IMR-90 (cell line): Measurements from ENCODE around the gene HTT. TPM values are rescaled to one million over a fixed set of nuclear protein-coding genes. Genes with fewer than 3 reads are reported as not detected.

Experiments
- ATAC-seq: fragments of 200-7000 bp; cut with Tn5 transposase; 2 replicates; pipeline ENCODE4 v1.9.1; 2020; ENCODE audit warnings: low read depth, mild to moderate bottlenecking, moderate library complexity
- BruUV-seq: library from RNA; stranded (reverse); fragments of 400-500 nt; replicated peaks from 2 replicates; lab custom pipeline; 2021; lab: Mats Ljungman, UMichigan
- CTCF ChIA-PET: fragments of 300-600 bp; formaldehyde crosslinking; extraction: SDS; loops from one replicate; lab custom pipeline; 2021; ENCODE audit warnings: antibody characterized with exemption; lab: Yijun Ruan, JAX
- POLR2A ChIA-PET: fragments of 300-600 bp; sonication (Branson Sonifier 250); formaldehyde crosslinking; loops from one replicate; lab custom pipeline; 2022; ENCODE audit warnings: antibody characterized with exemption; ENCODE audit not compliant: unreplicated experiment; lab: Charles Lee
- DNase-seq: peaks from one replicate; pipeline ENCODE4 v3.0.0; 2013
- H2AFZ ChIP-seq: replicated peaks from 2 replicates; pipeline ENCODE3; 2013; ENCODE audit warnings: low read length, mild to moderate bottlenecking; ENCODE audit not compliant: poor library complexity
- H2AK5ac ChIP-seq: 2 replicates; pipeline ENCODE4 v1.6.1; 2013; ENCODE audit warnings: low read depth, low read length, inconsistent platforms
- H2AK9ac ChIP-seq: replicated peaks from 2 replicates; pipeline ENCODE3; 2013; ENCODE audit warnings: mild to moderate bottlenecking, low read depth, low read length, moderate library complexity; ENCODE audit not compliant: poor library complexity
- H2BK120ac ChIP-seq: 2 replicates; pipeline ENCODE4 v1.6.1; 2013; ENCODE audit warnings: low read depth, low read length, inconsistent platforms
- H2BK15ac ChIP-seq: 3 replicates; pipeline ENCODE4 v1.6.1; 2013; ENCODE audit warnings: low read depth, low read length, inconsistent platforms
- H2BK20ac ChIP-seq: 2 replicates; pipeline ENCODE4 v1.6.1; 2013; ENCODE audit warnings: low read depth, mild to moderate bottlenecking, inconsistent platforms, low read length, moderate library complexity
- H2BK5ac ChIP-seq: 2 replicates; pipeline ENCODE4 v1.6.1; 2013; ENCODE audit warnings: mild to moderate bottlenecking, low read depth, low read length, inconsistent platforms; ENCODE audit not compliant: poor library complexity, severe bottlenecking
- H3K14ac ChIP-seq: replicated peaks from 2 replicates; pipeline ENCODE4 v1.6.1; 2013; ENCODE audit warnings: low read depth, low read length, inconsistent platforms
- H3K18ac ChIP-seq: 2 replicates; pipeline ENCODE4 v1.6.1; 2013; ENCODE audit warnings: low read depth, low read length, control low read depth
- H3K23ac ChIP-seq: 2 replicates; pipeline ENCODE4 v1.6.1; 2013; ENCODE audit warnings: low read depth, low read length, inconsistent platforms
- H3K27ac ChIP-seq: 2 replicates; pipeline ENCODE4 v1.5.1; 2013; ENCODE audit warnings: mild to moderate bottlenecking, control low read depth, low read length; ENCODE audit not compliant: insufficient read depth
- H3K27me3 ChIP-seq: 2 replicates; pipeline ENCODE4 v1.6.1; 2013; ENCODE audit warnings: low read length; ENCODE audit not compliant: control insufficient read depth, insufficient read depth
- H3K36me3 ChIP-seq: 2 replicates; pipeline ENCODE4 v1.6.1; 2013; ENCODE audit warnings: low read length, mixed read lengths; ENCODE audit not compliant: control insufficient read depth, insufficient read depth
- H3K4ac ChIP-seq: 2 replicates; pipeline ENCODE4 v1.6.1; 2013; ENCODE audit warnings: low read depth, low read length, inconsistent platforms
- H3K4me1 ChIP-seq: 2 replicates; pipeline ENCODE4 v1.6.1; 2013; ENCODE audit warnings: low read length, mixed read lengths; ENCODE audit not compliant: control insufficient read depth, insufficient read depth
- H3K4me2 ChIP-seq: 2 replicates; pipeline ENCODE4 v1.6.1; 2013; ENCODE audit warnings: low read depth, mild to moderate bottlenecking, control low read depth, low read length, moderate library complexity
- H3K4me3 ChIP-seq: 2 replicates; pipeline ENCODE4 v1.5.1; 2013; ENCODE audit warnings: low read depth, mild to moderate bottlenecking, control low read depth, low read length, moderate library complexity; ENCODE audit not compliant: insufficient read depth
- H3K56ac ChIP-seq: 2 replicates; pipeline ENCODE4 v1.6.1; 2013; ENCODE audit warnings: low read length, inconsistent platforms; ENCODE audit not compliant: insufficient read depth; ENCODE audit errors: extremely low read depth
- H3K79me1 ChIP-seq, 2 experiments: 2 replicates each; pipeline ENCODE4 v1.6.1; 2013; ENCODE audit warnings: low read length in 2 of 2, inconsistent platforms in 1 of 2, low read depth in 1 of 2
- H3K9ac ChIP-seq: 2 replicates; pipeline ENCODE4 v1.6.1; 2013; ENCODE audit warnings: low read depth, low read length, control low read depth
- H3K9me1 ChIP-seq: 2 replicates; pipeline ENCODE4 v1.6.1; 2013; ENCODE audit warnings: low read length, inconsistent platforms; ENCODE audit not compliant: insufficient read depth
- H3K9me3 ChIP-seq: 2 replicates; pipeline ENCODE4 v1.6.1; 2013; ENCODE audit warnings: low read length; ENCODE audit not compliant: control insufficient read depth, insufficient read depth
- H4K20me1 ChIP-seq: 2 replicates; pipeline ENCODE4 v1.6.1; 2013; ENCODE audit warnings: low read length, inconsistent platforms; ENCODE audit not compliant: insufficient read depth
- H4K5ac ChIP-seq: 2 replicates; pipeline ENCODE4 v1.6.1; 2013; ENCODE audit warnings: mild to moderate bottlenecking, low read depth, low read length, control low read depth
- H4K8ac ChIP-seq, 2 experiments: 2 replicates each; pipeline ENCODE4 v1.6.1; 2013; ENCODE audit warnings: low read depth in 2 of 2, low read length in 2 of 2, control low read depth in 1 of 2, inconsistent platforms in 1 of 2
- H4K91ac ChIP-seq: 2 replicates; pipeline ENCODE4 v1.6.1; 2013; ENCODE audit warnings: low read depth, low read length, inconsistent platforms; ENCODE audit not compliant: insufficient read depth
- BHLHE40 ChIP-seq: fragments of 150-350 bp; IDR thresholded peaks from 2 replicates; pipeline ENCODE4 v1.6.1; 2016; ENCODE audit warnings: mild to moderate bottlenecking, low read depth, low read length
- CHD1 ChIP-seq: IDR thresholded peaks from 2 replicates; pipeline ENCODE4 v1.6.1; 2012; ENCODE audit warnings: low read depth, low read length, improper control_type of control experiment
- MAFK ChIP-seq: IDR thresholded peaks from 2 replicates; pipeline ENCODE4 v1.6.1; 2012; ENCODE audit warnings: low read depth, low read length, improper control_type of control experiment
- POLR2A ChIP-seq: IDR thresholded peaks from 2 replicates; pipeline ENCODE4 v1.6.1; 2012; ENCODE audit warnings: mild to moderate bottlenecking, low read depth, low read length
- RAD21 ChIP-seq: IDR thresholded peaks from 2 replicates; pipeline ENCODE4 v1.6.1; 2012; ENCODE audit warnings: low read length, improper control_type of control experiment
- RCOR1 ChIP-seq: IDR thresholded peaks from 2 replicates; pipeline ENCODE4 v1.6.1; 2012; ENCODE audit warnings: mild to moderate bottlenecking, low read length, improper control_type of control experiment; ENCODE audit not compliant: insufficient replicate concordance
- RFX5 ChIP-seq: IDR thresholded peaks from 2 replicates; pipeline ENCODE4 v1.8.0; 2012; ENCODE audit warnings: low read depth, mild to moderate bottlenecking, low read length, moderate library complexity
- SMC3 ChIP-seq: fragments of 150-350 bp; IDR thresholded peaks from 2 replicates; pipeline ENCODE4 v1.6.1; 2016; ENCODE audit warnings: low read depth, mild to moderate bottlenecking, antibody characterized with exemption, low read length, moderate library complexity
- WGBS, 2 experiments: methylation state at CpG; one replicate each; pipeline versions ENCODE4 v1.1.5 to v1.1.7; 2013; ENCODE audit warnings: missing lambda C conversion rate in 2 of 2; ENCODE audit not compliant: insufficient read length in 1 of 2; ENCODE audit errors: extremely low coverage in 2 of 2; 5-methylcytosine and 5-hydroxymethylcytosine counted together
- dilution Hi-C: fragments of 300-500 bp; cut with HindIII; formaldehyde crosslinking; loops from one replicate; pipeline ENCODE4 v1.14.3; 2018; ENCODE audit warnings: low sequenced_read_pairs; ENCODE audit not compliant: unreplicated experiment
- in situ Hi-C: fragments of 300-500 bp; cut with MboI; formaldehyde crosslinking; loops from 3 replicates; pipeline ENCODE4 v1.14.3; 2019; ENCODE audit warnings: low sequenced_read_pairs, inconsistent platforms, mixed read lengths
- intact Hi-C: fragments of 100-400 bp; cut with micrococcal nuclease; formaldehyde crosslinking; loops from 2 replicates; pipeline ENCODE4 v1.10.0; 2022
- polyA plus RNA-seq, 3 experiments: library from polyadenylated mRNA; depleted of rRNA; stranded (reverse); fragments of >200 nt; gene quantifications; 2 replicates each; pipeline ENCODE4 v1.2.3, GENCODE V29; 2012; ENCODE audit warnings: low replicate concordance in 1 of 3
- total RNA-seq: library from RNA; depleted of rRNA; stranded (reverse); fragments of >200 nt; gene quantifications from 2 replicates; pipeline ENCODE4 v1.2.3, GENCODE V29; 2012
- TF ChIP-seq, protein P1 (sequence below): conservative IDR thresholded peaks from 2 replicates; pipeline ENCODE4 v1.5.1; 2012; ENCODE audit warnings: mild to moderate bottlenecking, low read depth, low read length, improper control_type of control experiment

HTT gene
- total and polyA plus RNA-seq, 2 of the 4 experiments (the other 2 are of a cell fraction): 11.6 to 14.3 TPM

GRCh38 chr4:3283916-3284315 is 209.4 kb downstream of the HTT start:
- H3K4me1 ChIP-seq: no peaks in the 10 kb centered on the region; the same call in 1 of the 2 replicates
- no peaks in the 10 kb centered on the region for H3K79me1 ChIP-seq
- no peaks in the 10 kb centered on the region for H4K20me1 ChIP-seq
- POLR2A ChIA-PET: no interaction called here
- CTCF ChIA-PET: no interaction called here
- H3K14ac ChIP-seq: no peak overlapping the region
- no peak overlapping the region for H3K4me2 ChIP-seq
- no peak overlapping the region for H3K56ac ChIP-seq
- no peak overlapping the region for H4K5ac ChIP-seq
- H4K8ac ChIP-seq: no peak overlapping the region
- intact Hi-C loops (no loop called here), dilution Hi-C loops (no loop called here), in situ Hi-C loops (no loop called here)
- H3K27me3 ChIP-seq: peaks cover 9% of the 10 kb centered on the region; the same call in 1 of the 2 replicates
- no peak for ATAC-seq
- no peaks in the 10 kb centered on the region for H3K36me3 ChIP-seq
- H2BK5ac ChIP-seq: no peak overlapping the region
- H2BK20ac ChIP-seq: no peak overlapping the region
- no peak overlapping the region for H3K23ac ChIP-seq
- 44% methylated on average over 2 of the region's 13 CpGs; no CpG with 5 or more reads in 1 of the 2 experiments for WGBS, 2 experiments
- no peak overlapping the region for H3K4ac ChIP-seq
- TF ChIP-seq BHLHE40: no peak
- no peak for TF ChIP-seq RAD21
- no peak for TF ChIP-seq RCOR1
- TF ChIP-seq, protein P1, sequence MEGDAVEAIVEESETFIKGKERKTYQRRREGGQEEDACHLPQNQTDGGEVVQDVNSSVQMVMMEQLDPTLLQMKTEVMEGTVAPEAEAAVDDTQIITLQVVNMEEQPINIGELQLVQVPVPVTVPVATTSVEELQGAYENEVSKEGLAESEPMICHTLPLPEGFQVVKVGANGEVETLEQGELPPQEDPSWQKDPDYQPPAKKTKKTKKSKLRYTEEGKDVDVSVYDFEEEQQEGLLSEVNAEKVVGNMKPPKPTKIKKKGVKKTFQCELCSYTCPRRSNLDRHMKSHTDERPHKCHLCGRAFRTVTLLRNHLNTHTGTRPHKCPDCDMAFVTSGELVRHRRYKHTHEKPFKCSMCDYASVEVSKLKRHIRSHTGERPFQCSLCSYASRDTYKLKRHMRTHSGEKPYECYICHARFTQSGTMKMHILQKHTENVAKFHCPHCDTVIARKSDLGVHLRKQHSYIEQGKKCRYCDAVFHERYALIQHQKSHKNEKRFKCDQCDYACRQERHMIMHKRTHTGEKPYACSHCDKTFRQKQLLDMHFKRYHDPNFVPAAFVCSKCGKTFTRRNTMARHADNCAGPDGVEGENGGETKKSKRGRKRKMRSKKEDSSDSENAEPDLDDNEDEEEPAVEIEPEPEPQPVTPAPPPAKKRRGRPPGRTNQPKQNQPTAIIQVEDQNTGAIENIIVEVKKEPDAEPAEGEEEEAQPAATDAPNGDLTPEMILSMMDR: no peak
- no peak for TF ChIP-seq RFX5
- no peak for TF ChIP-seq MAFK
- no peak for TF ChIP-seq CHD1
- TF ChIP-seq POLR2A: no peak
- no peak for TF ChIP-seq SMC3
- H2BK15ac ChIP-seq: no peak overlapping the region
- H3K4me3 ChIP-seq: no peak overlapping the region
- H2AK9ac ChIP-seq: peak overlapping the region; percentile 50
- H2AFZ ChIP-seq: no peak overlapping the region
- H2AK5ac ChIP-seq: no peak overlapping the region
- no peak overlapping the region for H3K18ac ChIP-seq
- H3K9me3 ChIP-seq: peaks cover 2% of the 10 kb centered on the region
- H3K27ac ChIP-seq: no peak overlapping the region
- no peak for DNase-seq
- H3K9me1 ChIP-seq: no peaks in the 10 kb centered on the region
- H3K9ac ChIP-seq: no peak overlapping the region
- no peak overlapping the region for H4K91ac ChIP-seq
- no TSS peak for BruUV-seq
- no peak overlapping the region for H2BK120ac ChIP-seq
